ENCODE results near the gene NDUFV1. TPM values are rescaled to one million over a fixed set of nuclear protein-coding genes. Genes with fewer than 3 reads are reported as not detected.
"Not testable (repeated sequence)": the region's sequence is repeated elsewhere in the genome, so short reads cannot be mapped to it uniquely, and the experiment has no call there.

NDUFV1 gene
- polyA plus RNA-seq, 2 of the 4 experiments (the other 2 are of a cell fraction), result 95.1 to 163 TPM

- Histone ChIP-seq H3K4me1 (peaks cover 10% of the 10 kb centered on the region; the same call in 1 of the 3 replicates), H3K4me2 (peak overlapping the region; percentile 17; the same call in 2 of the 3 replicates), H3K4me3 (no peak overlapping the region), H3K27ac (no peak overlapping the region), H3K9me3 (peaks cover 14% of the 10 kb centered on the region; the same call in 1 of the 3 replicates)
- FAIRE-seq (no peak), ATAC-seq (no peak), DNase-seq (ENCODE audit: low read depth in 1 of 2, low spot score in 1 of 2) (no peak)
- ChIA-PET CTCF (interaction anchor here (0.9 to 13.0 kb wide), 7 partner anchors 8 to 85 kb away, joined by 3 to 150 read pairs (median 27); partner anchors contain the start of genes ACY3, ALDH3B2, NUDT8 and TBX10), POLR2A (no interaction called here)
- 37% methylated on average over 3 of the region's 3 CpGs for WGBS (ENCODE audit: missing lambda C conversion rate)
- no peak for TF ChIP-seq JUN (IDR thresholded peaks at IDR 0.05)
These were observed 50.6 kb downstream of the NDUFV1 start for GRCh38 chr11:67657300-67657699.

- not testable (repeated sequence) for ATAC-seq; H3K4me3 ChIP-seq; H3K4me2 ChIP-seq; H3K4me1 ChIP-seq; FAIRE-seq; H3K27ac ChIP-seq; DNase-seq (ENCODE audit: low read depth in 1 of 2, low spot score in 1 of 2)
- ChIA-PET POLR2A (interaction anchor here (0.6 kb wide), 1 partner anchor 29 kb away, joined by 3 read pairs; no protein-coding TSS in a partner anchor), CTCF (interaction anchor here (0.6 to 13.0 kb wide), 22 partner anchors 8 to 314 kb away, joined by 3 to 150 read pairs (median 4); partner anchors contain the start of genes ACY3, ALDH3B2, NUDT8 and TBX10)
- 33% methylated on average over 5 of the region's 5 CpGs for WGBS (ENCODE audit: missing lambda C conversion rate)
- peaks cover 14% of the 10 kb centered on the region; the same call in 1 of the 3 replicates for H3K9me3 ChIP-seq
These were observed 53.0 kb downstream of the NDUFV1 start for GRCh38 chr11:67659651-67660165.

GRCh38 chr11:67660752-67661151 is 54.0 kb downstream of the NDUFV1 start:
- CTCF ChIA-PET, result interaction anchor here (0.6 to 13.0 kb wide), 8 partner anchors 12 to 340 kb away, joined by 3 to 150 read pairs (median 4); partner anchors contain the start of genes ACY3, ALDH3B2 and NUDT8
- DNase-seq (ENCODE audit: low read depth in 1 of 2, low spot score in 1 of 2); H3K27ac ChIP-seq; ATAC-seq; H3K4me2 ChIP-seq; H3K4me3 ChIP-seq; POLR2A ChIA-PET; FAIRE-seq; H3K4me1 ChIP-seq: not testable (repeated sequence)
- WGBS (ENCODE audit: missing lambda C conversion rate), result 35% methylated on average over 5 of the region's 5 CpGs
- H3K9me3 ChIP-seq, result peaks cover 11% of the 10 kb centered on the region; the same call in 1 of the 3 replicates

Small RNAs within 50 kb of the gene (small RNA-seq; reads per million reads assigned to genes)
- gene AP003385.3, result 0 reads per million in 6 experiments

Other genes starting within 250 kb of the NDUFV1 start
- 23.9 and 25.8 TPM in 2 replicates for gene CLCF1, start 233.3 kb upstream of the NDUFV1 start, polyA plus RNA-seq (2011; rRNA removed)
- gene CLCF1, start 233.3 kb upstream of the NDUFV1 start, polyA plus RNA-seq (2017; fragmentation: RNase III; extraction: RNeasy Plus Mini Kit Qiagen cat#74134 plus additional on column Dnase treatment), result 31.0 to 37.1 TPM (median 36.0 TPM) in 3 replicates
- gene RAD9A, start 214.9 kb upstream of the NDUFV1 start, polyA plus RNA-seq (2011; rRNA removed), result 19.0 and 19.6 TPM in 2 replicates
- 41.6 to 43.7 TPM (median 43.0 TPM) in 3 replicates for gene RAD9A, start 214.9 kb upstream of the NDUFV1 start, polyA plus RNA-seq (2017; fragmentation: RNase III; extraction: RNeasy Plus Mini Kit Qiagen cat#74134 plus additional on column Dnase treatment)
- gene PPP1CA, start 205.1 kb upstream of the NDUFV1 start, polyA plus RNA-seq (2011; rRNA removed), result 174 and 178 TPM in 2 replicates
- 200 to 208 TPM (median 205 TPM) in 3 replicates for gene PPP1CA, start 205.1 kb upstream of the NDUFV1 start, polyA plus RNA-seq (2017; fragmentation: RNase III; extraction: RNeasy Plus Mini Kit Qiagen cat#74134 plus additional on column Dnase treatment)
- not detected in 2 replicates for gene TBC1D10C, start 202.9 kb upstream of the NDUFV1 start, polyA plus RNA-seq (2011; rRNA removed)
- 0.08 TPM in 1 of 3 replicates, not detected in the others for gene TBC1D10C, start 202.9 kb upstream of the NDUFV1 start, polyA plus RNA-seq (2017; fragmentation: RNase III; extraction: RNeasy Plus Mini Kit Qiagen cat#74134 plus additional on column Dnase treatment)
- 0.08 and 0.15 TPM in 2 replicates for gene CARNS1, start 191.3 kb upstream of the NDUFV1 start, polyA plus RNA-seq (2011; rRNA removed)
- 0.09 to 0.12 TPM (median 0.10 TPM) in 3 replicates for gene CARNS1, start 191.3 kb upstream of the NDUFV1 start, polyA plus RNA-seq (2017; fragmentation: RNase III; extraction: RNeasy Plus Mini Kit Qiagen cat#74134 plus additional on column Dnase treatment)
- gene RPS6KB2, start 178.4 kb upstream of the NDUFV1 start, polyA plus RNA-seq (2011; rRNA removed), result 34.6 and 40.9 TPM in 2 replicates
- gene RPS6KB2, start 178.4 kb upstream of the NDUFV1 start, polyA plus RNA-seq (2017; fragmentation: RNase III; extraction: RNeasy Plus Mini Kit Qiagen cat#74134 plus additional on column Dnase treatment), result 45.4 to 49.2 TPM (median 47.9 TPM) in 3 replicates
- gene PTPRCAP, start 169.3 kb upstream of the NDUFV1 start, polyA plus RNA-seq (2011; rRNA removed), result 0.19 and 0.34 TPM in 2 replicates
- 0.25 to 0.56 TPM (median 0.36 TPM) in 3 replicates for gene PTPRCAP, start 169.3 kb upstream of the NDUFV1 start, polyA plus RNA-seq (2017; fragmentation: RNase III; extraction: RNeasy Plus Mini Kit Qiagen cat#74134 plus additional on column Dnase treatment)
- gene CORO1B, start 163.5 kb upstream of the NDUFV1 start, polyA plus RNA-seq (2011; rRNA removed), result 34.6 and 38.0 TPM in 2 replicates
- 37.9 to 46.0 TPM (median 44.2 TPM) in 3 replicates for gene CORO1B, start 163.5 kb upstream of the NDUFV1 start, polyA plus RNA-seq (2017; fragmentation: RNase III; extraction: RNeasy Plus Mini Kit Qiagen cat#74134 plus additional on column Dnase treatment)
- gene GPR152, start 154.2 kb upstream of the NDUFV1 start, polyA plus RNA-seq (2011; rRNA removed), result not detected in 2 replicates
- gene GPR152, start 154.2 kb upstream of the NDUFV1 start, polyA plus RNA-seq (2017; fragmentation: RNase III; extraction: RNeasy Plus Mini Kit Qiagen cat#74134 plus additional on column Dnase treatment), result not detected in 3 replicates
- gene CABP4, start 151.6 kb upstream of the NDUFV1 start, polyA plus RNA-seq (2011; rRNA removed), result not detected in 2 replicates
- not detected in 3 replicates for gene CABP4, start 151.6 kb upstream of the NDUFV1 start, polyA plus RNA-seq (2017; fragmentation: RNase III; extraction: RNeasy Plus Mini Kit Qiagen cat#74134 plus additional on column Dnase treatment)
- 18.1 and 18.8 TPM in 2 replicates for gene TMEM134, start 137.7 kb upstream of the NDUFV1 start, polyA plus RNA-seq (2011; rRNA removed)
- gene TMEM134, start 137.7 kb upstream of the NDUFV1 start, polyA plus RNA-seq (2017; fragmentation: RNase III; extraction: RNeasy Plus Mini Kit Qiagen cat#74134 plus additional on column Dnase treatment), result 18.0 to 20.6 TPM (median 18.9 TPM) in 3 replicates
- gene AIP, start 123.9 kb upstream of the NDUFV1 start, polyA plus RNA-seq (2011; rRNA removed), result 50.8 and 56.3 TPM in 2 replicates
- gene AIP, start 123.9 kb upstream of the NDUFV1 start, polyA plus RNA-seq (2017; fragmentation: RNase III; extraction: RNeasy Plus Mini Kit Qiagen cat#74134 plus additional on column Dnase treatment), result 57.1 to 74.1 TPM (median 68.8 TPM) in 3 replicates
- gene PITPNM1, start 101.6 kb upstream of the NDUFV1 start, polyA plus RNA-seq (2011; rRNA removed), result 13.0 and 14.2 TPM in 2 replicates
- gene PITPNM1, start 101.6 kb upstream of the NDUFV1 start, polyA plus RNA-seq (2017; fragmentation: RNase III; extraction: RNeasy Plus Mini Kit Qiagen cat#74134 plus additional on column Dnase treatment), result 32.6 to 42.0 TPM (median 36.4 TPM) in 3 replicates
- 36.6 and 38.7 TPM in 2 replicates for gene CDK2AP2, start 98.8 kb upstream of the NDUFV1 start, polyA plus RNA-seq (2011; rRNA removed)
- 47.8 to 53.1 TPM (median 51.3 TPM) in 3 replicates for gene CDK2AP2, start 98.8 kb upstream of the NDUFV1 start, polyA plus RNA-seq (2017; fragmentation: RNase III; extraction: RNeasy Plus Mini Kit Qiagen cat#74134 plus additional on column Dnase treatment)
- not detected in 2 replicates for gene CABP2, start 83.5 kb upstream of the NDUFV1 start, polyA plus RNA-seq (2011; rRNA removed)
- gene CABP2, start 83.5 kb upstream of the NDUFV1 start, polyA plus RNA-seq (2017; fragmentation: RNase III; extraction: RNeasy Plus Mini Kit Qiagen cat#74134 plus additional on column Dnase treatment), result not detected in 3 replicates
- 1,034 and 1,447 TPM in 2 replicates for gene GSTP1, start 23.1 kb upstream of the NDUFV1 start, polyA plus RNA-seq (2011; rRNA removed)
- gene GSTP1, start 23.1 kb upstream of the NDUFV1 start, polyA plus RNA-seq (2017; fragmentation: RNase III; extraction: RNeasy Plus Mini Kit Qiagen cat#74134 plus additional on column Dnase treatment), result 971 to 1,024 TPM (median 991 TPM) in 3 replicates
- 1.8 and 2.6 TPM in 2 replicates for gene NUDT8, start 23.0 kb downstream of the NDUFV1 start, polyA plus RNA-seq (2011; rRNA removed)
- gene NUDT8, start 23.0 kb downstream of the NDUFV1 start, polyA plus RNA-seq (2017; fragmentation: RNase III; extraction: RNeasy Plus Mini Kit Qiagen cat#74134 plus additional on column Dnase treatment), result 5.4 to 7.8 TPM (median 5.6 TPM) in 3 replicates
- not detected in 2 replicates for gene TBX10, start 32.8 kb downstream of the NDUFV1 start, polyA plus RNA-seq (2011; rRNA removed)
- not detected in 3 replicates for gene TBX10, start 32.8 kb downstream of the NDUFV1 start, polyA plus RNA-seq (2017; fragmentation: RNase III; extraction: RNeasy Plus Mini Kit Qiagen cat#74134 plus additional on column Dnase treatment)
- 1.4 and 1.8 TPM in 2 replicates for gene ACY3, start 43.8 kb downstream of the NDUFV1 start, polyA plus RNA-seq (2011; rRNA removed)
- gene ACY3, start 43.8 kb downstream of the NDUFV1 start, polyA plus RNA-seq (2017; fragmentation: RNase III; extraction: RNeasy Plus Mini Kit Qiagen cat#74134 plus additional on column Dnase treatment), result 0.62 to 1.1 TPM (median 1.0 TPM) in 3 replicates
- not detected in 2 replicates for gene ALDH3B2, start 67.7 kb downstream of the NDUFV1 start, polyA plus RNA-seq (2011; rRNA removed)
- not detected in 3 replicates for gene ALDH3B2, start 67.7 kb downstream of the NDUFV1 start, polyA plus RNA-seq (2017; fragmentation: RNase III; extraction: RNeasy Plus Mini Kit Qiagen cat#74134 plus additional on column Dnase treatment)